ENCODE measurements around the gene ACTL6A. TPM values are rescaled to one million over a fixed set of nuclear protein-coding genes. Genes with fewer than 3 reads are reported as not detected.
A peak's percentile ranks its signal among the peaks of the same experiment; 100 is the strongest.
"Not testable (repeated sequence)": the region's sequence is repeated elsewhere in the genome, so short reads cannot be mapped to it uniquely, and the experiment has no call there.

Gene ACTL6A
- polyA plus RNA-seq, 1 donor from 2014 or later = 137 TPM

GRCh38 chr3:179516461-179517251 is 46.1 kb upstream of the ACTL6A start:
- not testable (repeated sequence) for H3K4me3 ChIP-seq (ENCODE audit: low read length)

GRCh38 chr3:179526482-179526881 is 36.2 kb upstream of the ACTL6A start:
- H3K9me3 ChIP-seq (ENCODE audit: low read length) = no peaks in the 10 kb centered on the region
- H3K9ac ChIP-seq (ENCODE audit: low read length) = no peak overlapping the region
- no peaks in the 10 kb centered on the region for H3K27me3 ChIP-seq (ENCODE audit: insufficient read depth, low read depth, low read length)
- TF ChIP-seq EP300 (conservative IDR thresholded peaks at IDR 0.05; ENCODE audit: poor library complexity, severe bottlenecking) (no peak), CTCF (IDR thresholded peaks at IDR 0.05; ENCODE audit: poor library complexity, severe bottlenecking) (no peak), POLR2AphosphoS5 (IDR thresholded peaks at IDR 0.05) (no peak), SMC3 (conservative IDR thresholded peaks at IDR 0.05; ENCODE audit: poor library complexity) (no peak), EZH2 (IDR thresholded peaks at IDR 0.05; ENCODE audit: borderline replicate concordance, insufficient read depth, low read length, poor library complexity, severe bottlenecking) (no peak), TAF1 (IDR thresholded peaks at IDR 0.05; ENCODE audit: low read depth) (no peak), RAD21 (conservative IDR thresholded peaks at IDR 0.05) (no peak), REST (IDR thresholded peaks at IDR 0.05; ENCODE audit: borderline replicate concordance) (no peak), MXI1 (conservative IDR thresholded peaks at IDR 0.05; ENCODE audit: poor library complexity, severe bottlenecking) (no peak)
- H4K20me1 ChIP-seq (ENCODE audit: insufficient read depth) = no peaks in the 10 kb centered on the region
- no peaks in the 10 kb centered on the region for H3K36me3 ChIP-seq (ENCODE audit: insufficient read depth, low read length)
- no peaks in the 10 kb centered on the region for H3K79me2 ChIP-seq (replicated peaks; ENCODE audit: insufficient read depth, low read length)
- H3K27ac ChIP-seq (ENCODE audit: low read length) = peak overlapping the region; percentile 35
- no peaks in the 10 kb centered on the region for H3K9me2 ChIP-seq (ENCODE audit: insufficient read depth, low read length)
- H3F3A ChIP-seq (ENCODE audit: insufficient read depth, low read length, poor library complexity, severe bottlenecking) = no peaks in the 10 kb centered on the region
- peak overlapping the region; percentile 33 for H3K4me2 ChIP-seq (ENCODE audit: low read length)
- H2AFZ ChIP-seq (ENCODE audit: low read depth, low read length) = peak overlapping the region; percentile 32
- peak overlapping the region; percentile 45 for H3K4me3 ChIP-seq (ENCODE audit: low read length)

More at GRCh38 chr3:179516461-179517251, 46.1 kb upstream of the ACTL6A start:
- H3K9ac ChIP-seq (ENCODE audit: low read length); H3K9me3 ChIP-seq (ENCODE audit: low read length); H3K36me3 ChIP-seq (ENCODE audit: insufficient read depth, low read length); H3K27me3 ChIP-seq (ENCODE audit: insufficient read depth, low read depth, low read length); H2AFZ ChIP-seq (ENCODE audit: low read depth, low read length); H3K4me2 ChIP-seq (ENCODE audit: low read length); H3K27ac ChIP-seq (ENCODE audit: low read length); H3K9me2 ChIP-seq (ENCODE audit: insufficient read depth, low read length); H4K20me1 ChIP-seq (ENCODE audit: insufficient read depth); H3F3A ChIP-seq (ENCODE audit: insufficient read depth, low read length, poor library complexity, severe bottlenecking); H3K79me2 ChIP-seq (replicated peaks; ENCODE audit: insufficient read depth, low read length): not testable (repeated sequence)

Data from neural cell (in vitro differentiated cells).